NOMO-1 (cell line): Measurements from ENCODE around the gene SFXN5.

Experiments
- DNase-seq, 2 experiments: peaks; one replicate each; lab custom pipeline; 2025; ENCODE audit not compliant: unreplicated experiment in 2 of 2; lab: John Stamatoyannopoulos, UW

SFXN5 gene

GRCh38 chr2:73021371-73022010 is 50.0 kb downstream of the SFXN5 start:
- no peak for DNase-seq

GRCh38 chr2:73020657-73021370 is 50.7 kb downstream of the SFXN5 start:
- no peak for DNase-seq

- no peak for DNase-seq
Measured at GRCh38 chr2:73020306-73020656, 51.2 kb downstream of the SFXN5 start.

GRCh38 chr2:73018188-73018825 is 53.2 kb downstream of the SFXN5 start:
- DNase-seq = no peak

- no peak for DNase-seq
Measured at GRCh38 chr2:73013936-73014335, 57.6 kb downstream of the SFXN5 start.

GRCh38 chr2:73009177-73009839 is 62.2 kb downstream of the SFXN5 start:
- no peak for DNase-seq

GRCh38 chr2:73008766-73009135 is 62.8 kb downstream of the SFXN5 start:
- DNase-seq = no peak

GRCh38 chr2:73007991-73008765 is 63.3 kb downstream of the SFXN5 start:
- DNase-seq = no peak

- DNase-seq = no peak
Measured at GRCh38 chr2:73006969-73007710, 64.4 kb downstream of the SFXN5 start.

GRCh38 chr2:73004889-73005596 is 66.5 kb downstream of the SFXN5 start:
- no peak for DNase-seq

GRCh38 chr2:73004466-73004865 is 67.0 kb downstream of the SFXN5 start:
- DNase-seq = no peak

- no peak for DNase-seq
Measured at GRCh38 chr2:73003027-73003426, 68.5 kb downstream of the SFXN5 start.

- no peak for DNase-seq
Measured at GRCh38 chr2:73000808-73001570, 70.5 kb downstream of the SFXN5 start.

- DNase-seq = no peak
Measured at GRCh38 chr2:72999729-73000725, 71.5 kb downstream of the SFXN5 start.

GRCh38 chr2:72998724-72999123 is 72.8 kb downstream of the SFXN5 start:
- DNase-seq = no peak

GRCh38 chr2:72998234-72998651 is 73.3 kb downstream of the SFXN5 start:
- DNase-seq = no peak

GRCh38 chr2:72996117-72996502 is 75.4 kb downstream of the SFXN5 start:
- no peak for DNase-seq
